ENCODE results near the gene SYNE2.

Gene SYNE2

GRCh38 chr14:63991833-63992232, 139.0 kb downstream of the SYNE2 start:
- no peak for DNase-seq (ENCODE audit: low read depth)
- TF ChIP-seq CTCF (IDR thresholded peaks at IDR 0.05; ENCODE audit: low read depth, low read length, missing control alignments) = no peak
- no peak overlapping the region for H3K4me3 ChIP-seq (ENCODE audit: low read depth, low read length)

- no peak overlapping the region for H3K4me3 ChIP-seq (ENCODE audit: low read depth, low read length)
- TF ChIP-seq CTCF (IDR thresholded peaks at IDR 0.05; ENCODE audit: low read depth, low read length, missing control alignments) = no peak
- no peak for DNase-seq (ENCODE audit: low read depth)
Observed at GRCh38 chr14:63992858-63993257, 140.1 kb downstream of the SYNE2 start.

- TF ChIP-seq CTCF (IDR thresholded peaks at IDR 0.05; ENCODE audit: low read depth, low read length, missing control alignments) = peak; percentile 12
- no peak overlapping the region for H3K4me3 ChIP-seq (ENCODE audit: low read depth, low read length)
- DNase-seq (ENCODE audit: low read depth) = no peak
Observed at GRCh38 chr14:63993992-63994391, 141.2 kb downstream of the SYNE2 start.

- TF ChIP-seq CTCF (IDR thresholded peaks at IDR 0.05; ENCODE audit: low read depth, low read length, missing control alignments) = no peak
- DNase-seq (ENCODE audit: low read depth) = no peak
- no peak overlapping the region for H3K4me3 ChIP-seq (ENCODE audit: low read depth, low read length)
Observed at GRCh38 chr14:63995285-63995684, 142.5 kb downstream of the SYNE2 start.

GRCh38 chr14:63996016-63996415, 143.2 kb downstream of the SYNE2 start:
- no peak for TF ChIP-seq CTCF (IDR thresholded peaks at IDR 0.05; ENCODE audit: low read depth, low read length, missing control alignments)
- H3K4me3 ChIP-seq (ENCODE audit: low read depth, low read length) = no peak overlapping the region
- DNase-seq (ENCODE audit: low read depth) = no peak

GRCh38 chr14:63996625-63997220, 143.9 kb downstream of the SYNE2 start:
- no peak for DNase-seq (ENCODE audit: low read depth)
- TF ChIP-seq CTCF (IDR thresholded peaks at IDR 0.05; ENCODE audit: low read depth, low read length, missing control alignments) = no peak
- H3K4me3 ChIP-seq (ENCODE audit: low read depth, low read length) = no peak overlapping the region

GRCh38 chr14:64000749-64001148, 147.9 kb downstream of the SYNE2 start:
- no peak overlapping the region for H3K4me3 ChIP-seq (ENCODE audit: low read depth, low read length)
- TF ChIP-seq CTCF (IDR thresholded peaks at IDR 0.05; ENCODE audit: low read depth, low read length, missing control alignments) = no peak
- no peak for DNase-seq (ENCODE audit: low read depth)
